ENCODE results near the gene CEBPE. TPM values are rescaled to one million over a fixed set of nuclear protein-coding genes. Genes with fewer than 3 reads are reported as not detected.

The CEBPE gene
- total and polyA plus RNA-seq, 4 donors, result 0.08 to 4.4 (median 0.16) TPM; not detected in 1

DNA sequence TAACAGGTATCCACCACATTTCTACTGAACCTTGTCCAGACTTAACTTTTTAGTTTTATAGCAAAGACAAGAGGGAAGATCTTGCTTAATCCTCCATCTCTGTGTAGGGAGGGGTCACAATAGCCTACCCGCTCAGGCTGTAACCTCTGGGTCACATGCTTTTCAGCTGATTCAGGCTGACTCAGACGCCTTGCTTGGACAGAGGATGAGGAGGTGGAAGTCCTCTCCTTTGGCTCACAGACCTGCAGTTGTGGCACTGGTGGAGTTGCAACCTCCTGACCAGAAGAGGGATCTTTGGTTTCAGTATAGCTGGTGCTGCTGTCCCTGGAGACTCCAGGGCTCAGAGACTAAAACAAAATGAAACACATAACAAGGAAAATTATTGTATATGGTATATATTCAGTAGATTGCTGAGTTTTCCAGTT is 40.4 kb downstream of the CEBPE start:
- no peaks in the 10 kb centered on the region for H3K4me1 ChIP-seq (ENCODE audit: control insufficient read depth in 4 of 4, insufficient read depth in 4 of 4, low read length in 3 of 4)
- DNase-seq (ENCODE audit: low spot score), result no peak
- H3K9me3 ChIP-seq (ENCODE audit: control insufficient read depth in 4 of 4, low read length in 3 of 4), result no peaks in the 10 kb centered on the region
- H3K4me3 ChIP-seq (ENCODE audit: low read depth in 1 of 3, low read length in 3 of 3), result no peak overlapping the region
- no peak overlapping the region for H3K9ac ChIP-seq (ENCODE audit: low read depth in 1 of 2, low read length in 2 of 2)
- TF ChIP-seq EGR1 (IDR thresholded peaks at IDR 0.05; ENCODE audit: low read depth in 2 of 2), result no peak
- no peak for TF ChIP-seq HNF4G (IDR thresholded peaks at IDR 0.05)
- TF ChIP-seq HNF4A (conservative IDR thresholded peaks at IDR 0.05), result peak in 1 of 2 donors; percentile 60
- TF ChIP-seq ATF3 (IDR thresholded peaks at IDR 0.05), result no peak
- TF ChIP-seq RXRA (IDR thresholded peaks at IDR 0.05), result peak in 1 of 2 donors; percentile 72
- TF ChIP-seq, protein P1, sequence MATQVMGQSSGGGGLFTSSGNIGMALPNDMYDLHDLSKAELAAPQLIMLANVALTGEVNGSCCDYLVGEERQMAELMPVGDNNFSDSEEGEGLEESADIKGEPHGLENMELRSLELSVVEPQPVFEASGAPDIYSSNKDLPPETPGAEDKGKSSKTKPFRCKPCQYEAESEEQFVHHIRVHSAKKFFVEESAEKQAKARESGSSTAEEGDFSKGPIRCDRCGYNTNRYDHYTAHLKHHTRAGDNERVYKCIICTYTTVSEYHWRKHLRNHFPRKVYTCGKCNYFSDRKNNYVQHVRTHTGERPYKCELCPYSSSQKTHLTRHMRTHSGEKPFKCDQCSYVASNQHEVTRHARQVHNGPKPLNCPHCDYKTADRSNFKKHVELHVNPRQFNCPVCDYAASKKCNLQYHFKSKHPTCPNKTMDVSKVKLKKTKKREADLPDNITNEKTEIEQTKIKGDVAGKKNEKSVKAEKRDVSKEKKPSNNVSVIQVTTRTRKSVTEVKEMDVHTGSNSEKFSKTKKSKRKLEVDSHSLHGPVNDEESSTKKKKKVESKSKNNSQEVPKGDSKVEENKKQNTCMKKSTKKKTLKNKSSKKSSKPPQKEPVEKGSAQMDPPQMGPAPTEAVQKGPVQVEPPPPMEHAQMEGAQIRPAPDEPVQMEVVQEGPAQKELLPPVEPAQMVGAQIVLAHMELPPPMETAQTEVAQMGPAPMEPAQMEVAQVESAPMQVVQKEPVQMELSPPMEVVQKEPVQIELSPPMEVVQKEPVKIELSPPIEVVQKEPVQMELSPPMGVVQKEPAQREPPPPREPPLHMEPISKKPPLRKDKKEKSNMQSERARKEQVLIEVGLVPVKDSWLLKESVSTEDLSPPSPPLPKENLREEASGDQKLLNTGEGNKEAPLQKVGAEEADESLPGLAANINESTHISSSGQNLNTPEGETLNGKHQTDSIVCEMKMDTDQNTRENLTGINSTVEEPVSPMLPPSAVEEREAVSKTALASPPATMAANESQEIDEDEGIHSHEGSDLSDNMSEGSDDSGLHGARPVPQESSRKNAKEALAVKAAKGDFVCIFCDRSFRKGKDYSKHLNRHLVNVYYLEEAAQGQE (IDR thresholded peaks at IDR 0.05), result no peak
- peak in 1 of 2 donors; percentile 60 for TF ChIP-seq JUND (IDR thresholded peaks at IDR 0.05)
- peak; percentile 48 for TF ChIP-seq NR2F2 (IDR thresholded peaks at IDR 0.05)
- peak; percentile 20 for TF ChIP-seq YY1 (IDR thresholded peaks at IDR 0.05)
- TF ChIP-seq, protein P2, sequence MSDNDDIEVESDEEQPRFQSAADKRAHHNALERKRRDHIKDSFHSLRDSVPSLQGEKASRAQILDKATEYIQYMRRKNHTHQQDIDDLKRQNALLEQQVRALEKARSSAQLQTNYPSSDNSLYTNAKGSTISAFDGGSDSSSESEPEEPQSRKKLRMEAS (IDR thresholded peaks at IDR 0.05), result no peak
- no peak for TF ChIP-seq RAD21 (IDR thresholded peaks at IDR 0.05)
- TF ChIP-seq FOXA2 (IDR thresholded peaks at IDR 0.05), result no peak
- no peak for TF ChIP-seq GABPA (IDR thresholded peaks at IDR 0.05 in 1 of 2, conservative IDR thresholded peaks at IDR 0.05 in 1 of 2)
- TF ChIP-seq, protein P3, sequence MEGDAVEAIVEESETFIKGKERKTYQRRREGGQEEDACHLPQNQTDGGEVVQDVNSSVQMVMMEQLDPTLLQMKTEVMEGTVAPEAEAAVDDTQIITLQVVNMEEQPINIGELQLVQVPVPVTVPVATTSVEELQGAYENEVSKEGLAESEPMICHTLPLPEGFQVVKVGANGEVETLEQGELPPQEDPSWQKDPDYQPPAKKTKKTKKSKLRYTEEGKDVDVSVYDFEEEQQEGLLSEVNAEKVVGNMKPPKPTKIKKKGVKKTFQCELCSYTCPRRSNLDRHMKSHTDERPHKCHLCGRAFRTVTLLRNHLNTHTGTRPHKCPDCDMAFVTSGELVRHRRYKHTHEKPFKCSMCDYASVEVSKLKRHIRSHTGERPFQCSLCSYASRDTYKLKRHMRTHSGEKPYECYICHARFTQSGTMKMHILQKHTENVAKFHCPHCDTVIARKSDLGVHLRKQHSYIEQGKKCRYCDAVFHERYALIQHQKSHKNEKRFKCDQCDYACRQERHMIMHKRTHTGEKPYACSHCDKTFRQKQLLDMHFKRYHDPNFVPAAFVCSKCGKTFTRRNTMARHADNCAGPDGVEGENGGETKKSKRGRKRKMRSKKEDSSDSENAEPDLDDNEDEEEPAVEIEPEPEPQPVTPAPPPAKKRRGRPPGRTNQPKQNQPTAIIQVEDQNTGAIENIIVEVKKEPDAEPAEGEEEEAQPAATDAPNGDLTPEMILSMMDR (IDR thresholded peaks at IDR 0.05; ENCODE audit: low read depth, low read length, missing input control), result no peak
- TF ChIP-seq FOXA1 (IDR thresholded peaks at IDR 0.05), result no peak
- TF ChIP-seq, protein P4, sequence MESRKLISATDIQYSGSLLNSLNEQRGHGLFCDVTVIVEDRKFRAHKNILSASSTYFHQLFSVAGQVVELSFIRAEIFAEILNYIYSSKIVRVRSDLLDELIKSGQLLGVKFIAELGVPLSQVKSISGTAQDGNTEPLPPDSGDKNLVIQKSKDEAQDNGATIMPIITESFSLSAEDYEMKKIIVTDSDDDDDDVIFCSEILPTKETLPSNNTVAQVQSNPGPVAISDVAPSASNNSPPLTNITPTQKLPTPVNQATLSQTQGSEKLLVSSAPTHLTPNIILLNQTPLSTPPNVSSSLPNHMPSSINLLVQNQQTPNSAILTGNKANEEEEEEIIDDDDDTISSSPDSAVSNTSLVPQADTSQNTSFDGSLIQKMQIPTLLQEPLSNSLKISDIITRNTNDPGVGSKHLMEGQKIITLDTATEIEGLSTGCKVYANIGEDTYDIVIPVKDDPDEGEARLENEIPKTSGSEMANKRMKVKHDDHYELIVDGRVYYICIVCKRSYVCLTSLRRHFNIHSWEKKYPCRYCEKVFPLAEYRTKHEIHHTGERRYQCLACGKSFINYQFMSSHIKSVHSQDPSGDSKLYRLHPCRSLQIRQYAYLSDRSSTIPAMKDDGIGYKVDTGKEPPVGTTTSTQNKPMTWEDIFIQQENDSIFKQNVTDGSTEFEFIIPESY (IDR thresholded peaks at IDR 0.05), result no peak
- no peak for TF ChIP-seq TAF1 (conservative IDR thresholded peaks at IDR 0.05)
- no peak for TF ChIP-seq SP1 (IDR thresholded peaks at IDR 0.05)
- H3K36me3 ChIP-seq (ENCODE audit: control insufficient read depth in 4 of 4, insufficient read depth in 3 of 4, low read depth in 1 of 4, low read length in 3 of 4), result peaks cover 8 to 78% (median 65%) of the 10 kb centered on the region in 4 donors
- no peaks in the 10 kb centered on the region for H3K27me3 ChIP-seq (ENCODE audit: control insufficient read depth in 4 of 4, insufficient read depth in 4 of 4, low read length in 3 of 4)
- H3K27ac ChIP-seq (ENCODE audit: low read depth in 1 of 2, low read length in 2 of 2), result peak overlapping the region in 1 of 2 donors; percentile 26
- WGBS, result 26% methylated on average over 2 of the region's 2 CpGs
